Measurements from ENCODE around the gene PIGC.

DNA sequence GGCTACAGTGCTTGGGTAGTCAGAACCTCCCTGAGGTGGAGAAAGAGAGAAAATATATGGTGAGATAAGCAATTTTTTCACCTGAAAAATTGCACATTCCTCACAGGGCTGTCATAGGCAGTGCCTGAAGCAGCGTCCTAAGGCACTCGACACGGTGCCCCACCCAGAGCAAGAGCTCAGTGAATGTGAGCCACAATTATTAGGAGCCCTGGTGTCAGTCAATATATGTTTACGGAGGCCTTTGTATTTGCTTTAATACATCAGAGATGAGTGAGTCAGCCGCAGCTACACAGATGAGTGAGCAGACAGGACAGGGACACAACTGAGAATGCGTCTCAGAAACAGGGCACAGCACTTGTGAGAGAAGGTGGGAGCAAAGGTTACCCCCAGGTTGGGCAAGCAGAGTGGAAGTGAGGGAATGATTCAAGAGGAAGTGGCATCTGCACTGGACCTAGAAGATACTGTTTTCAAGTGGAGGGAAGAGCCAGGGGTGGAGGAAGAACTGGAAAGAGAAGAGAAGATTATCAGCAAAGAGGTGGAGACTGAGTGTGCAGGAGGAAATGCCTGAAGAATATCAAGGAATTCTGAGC is 5.2 kb upstream of the PIGC start:
- TF ChIP-seq, protein P1, sequence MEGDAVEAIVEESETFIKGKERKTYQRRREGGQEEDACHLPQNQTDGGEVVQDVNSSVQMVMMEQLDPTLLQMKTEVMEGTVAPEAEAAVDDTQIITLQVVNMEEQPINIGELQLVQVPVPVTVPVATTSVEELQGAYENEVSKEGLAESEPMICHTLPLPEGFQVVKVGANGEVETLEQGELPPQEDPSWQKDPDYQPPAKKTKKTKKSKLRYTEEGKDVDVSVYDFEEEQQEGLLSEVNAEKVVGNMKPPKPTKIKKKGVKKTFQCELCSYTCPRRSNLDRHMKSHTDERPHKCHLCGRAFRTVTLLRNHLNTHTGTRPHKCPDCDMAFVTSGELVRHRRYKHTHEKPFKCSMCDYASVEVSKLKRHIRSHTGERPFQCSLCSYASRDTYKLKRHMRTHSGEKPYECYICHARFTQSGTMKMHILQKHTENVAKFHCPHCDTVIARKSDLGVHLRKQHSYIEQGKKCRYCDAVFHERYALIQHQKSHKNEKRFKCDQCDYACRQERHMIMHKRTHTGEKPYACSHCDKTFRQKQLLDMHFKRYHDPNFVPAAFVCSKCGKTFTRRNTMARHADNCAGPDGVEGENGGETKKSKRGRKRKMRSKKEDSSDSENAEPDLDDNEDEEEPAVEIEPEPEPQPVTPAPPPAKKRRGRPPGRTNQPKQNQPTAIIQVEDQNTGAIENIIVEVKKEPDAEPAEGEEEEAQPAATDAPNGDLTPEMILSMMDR (IDR thresholded peaks at IDR 0.05): no peak
- no peak for TF ChIP-seq POLR2A (IDR thresholded peaks at IDR 0.05)

Measured in uterus (tissue), 2 donors.